Smooth muscle cell (in vitro differentiated cells): ENCODE measurements around the gene FFAR3. TPM values are rescaled to one million over a fixed set of nuclear protein-coding genes. Genes with fewer than 3 reads are reported as not detected.

ENCODE experiments used
- DNase-seq: peaks from one replicate; lab custom pipeline; 2025; ENCODE audit not compliant: unreplicated experiment; lab: John Stamatoyannopoulos, UW
- H2AFZ ChIP-seq: fragments of 200-600 bp; sonication (generic); 2 replicates; pipeline ENCODE4 v1.6.0; 2016; ENCODE audit warnings: antibody characterized with exemption, low read depth, mild to moderate bottlenecking
- H3F3A ChIP-seq: fragments of 200-600 bp; sonication (generic); 2 replicates; pipeline ENCODE4 v1.6.0; 2017; ENCODE audit warnings: antibody characterized with exemption, low read depth
- H3K27ac ChIP-seq: fragments of 200-600 bp; sonication (generic); 2 replicates; pipeline ENCODE4 v1.5.1; 2016; ENCODE audit warnings: low read depth, mild to moderate bottlenecking
- H3K27me3 ChIP-seq: fragments of 200-600 bp; sonication (generic); 2 replicates; pipeline ENCODE4 v1.6.1; 2016; ENCODE audit warnings: low read depth, mild to moderate bottlenecking
- H3K36me3 ChIP-seq: fragments of 200-600 bp; sonication (generic); 2 replicates; pipeline ENCODE4 v1.5.1; 2016; ENCODE audit warnings: low read depth
- H3K4me1 ChIP-seq: fragments of 200-600 bp; sonication (generic); 2 replicates; pipeline ENCODE4 v1.5.1; 2016; ENCODE audit warnings: low read depth
- H3K4me2 ChIP-seq: fragments of 200-600 bp; sonication (generic); 2 replicates; pipeline ENCODE4 v1.6.0; 2016; ENCODE audit warnings: mild to moderate bottlenecking
- H3K4me3 ChIP-seq: fragments of 200-600 bp; sonication (generic); 2 replicates; pipeline ENCODE4 v1.5.1; 2016; ENCODE audit warnings: mild to moderate bottlenecking
- H3K79me2 ChIP-seq: fragments of 200-600 bp; sonication (generic); 2 replicates; pipeline ENCODE4 v1.6.0; 2016; ENCODE audit warnings: low read depth, mild to moderate bottlenecking
- H3K9ac ChIP-seq: fragments of 200-600 bp; sonication (generic); 2 replicates; pipeline ENCODE4 v1.6.0; 2016; ENCODE audit warnings: low read depth
- H3K9me3 ChIP-seq: fragments of 200-600 bp; sonication (generic); replicated peaks from 2 replicates; pipeline ENCODE4 v1.5.1; 2016; ENCODE audit warnings: low read depth
- H4K20me1 ChIP-seq: fragments of 200-600 bp; sonication (generic); 2 replicates; pipeline ENCODE4 v1.6.0; 2016; ENCODE audit warnings: low read depth
- WGBS: methylation state at CpG from one replicate; pipeline ENCODE4 v1.1.7; 2016; ENCODE audit warnings: low lambda C conversion rate; 5-methylcytosine and 5-hydroxymethylcytosine counted together
- polyA plus RNA-seq: library from polyadenylated mRNA; unstranded; fragments of >200 nt; fragmentation: Nextera tagmentation; extraction: Ambion mirVana; gene quantifications from 2 replicates; pipeline ENCODE4 v1.2.1, GENCODE V29; 2016
- total RNA-seq: library from RNA; depleted of rRNA; stranded (reverse); fragments of >200 nt; gene quantifications from 2 replicates; pipeline ENCODE4 v1.2.3, GENCODE V29; 2014
- TF ChIP-seq, protein P1 (sequence below): fragments of 200-600 bp; sonication (generic); IDR thresholded peaks from 2 replicates; pipeline ENCODE4 v1.5.1; 2017; ENCODE audit warnings: borderline replicate concordance, mild to moderate bottlenecking, antibody characterized with exemption; ENCODE audit not compliant: insufficient read depth, poor library complexity, severe bottlenecking

Gene FFAR3
- total and polyA plus RNA-seq, 2 experiments from 2014 or later = not detected

- no peaks in the 10 kb centered on the region for H3K36me3 ChIP-seq
- H3K4me1 ChIP-seq = no peaks in the 10 kb centered on the region
- no peak overlapping the region for H3K4me3 ChIP-seq
- no peaks in the 10 kb centered on the region for H3F3A ChIP-seq
- no peaks in the 10 kb centered on the region for H4K20me1 ChIP-seq
- H3K79me2 ChIP-seq = no peaks in the 10 kb centered on the region
- no peak overlapping the region for H2AFZ ChIP-seq
- no peaks in the 10 kb centered on the region for H3K27me3 ChIP-seq
- H3K9me3 ChIP-seq = no peaks in the 10 kb centered on the region
- no peak for DNase-seq
- H3K4me2 ChIP-seq = no peak overlapping the region
- 93% methylated on average over 12 of the region's 12 CpGs for WGBS
- H3K27ac ChIP-seq = no peak overlapping the region
- no peak overlapping the region for H3K9ac ChIP-seq
- TF ChIP-seq, protein P1, sequence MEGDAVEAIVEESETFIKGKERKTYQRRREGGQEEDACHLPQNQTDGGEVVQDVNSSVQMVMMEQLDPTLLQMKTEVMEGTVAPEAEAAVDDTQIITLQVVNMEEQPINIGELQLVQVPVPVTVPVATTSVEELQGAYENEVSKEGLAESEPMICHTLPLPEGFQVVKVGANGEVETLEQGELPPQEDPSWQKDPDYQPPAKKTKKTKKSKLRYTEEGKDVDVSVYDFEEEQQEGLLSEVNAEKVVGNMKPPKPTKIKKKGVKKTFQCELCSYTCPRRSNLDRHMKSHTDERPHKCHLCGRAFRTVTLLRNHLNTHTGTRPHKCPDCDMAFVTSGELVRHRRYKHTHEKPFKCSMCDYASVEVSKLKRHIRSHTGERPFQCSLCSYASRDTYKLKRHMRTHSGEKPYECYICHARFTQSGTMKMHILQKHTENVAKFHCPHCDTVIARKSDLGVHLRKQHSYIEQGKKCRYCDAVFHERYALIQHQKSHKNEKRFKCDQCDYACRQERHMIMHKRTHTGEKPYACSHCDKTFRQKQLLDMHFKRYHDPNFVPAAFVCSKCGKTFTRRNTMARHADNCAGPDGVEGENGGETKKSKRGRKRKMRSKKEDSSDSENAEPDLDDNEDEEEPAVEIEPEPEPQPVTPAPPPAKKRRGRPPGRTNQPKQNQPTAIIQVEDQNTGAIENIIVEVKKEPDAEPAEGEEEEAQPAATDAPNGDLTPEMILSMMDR = no peak
These were observed 47.9 kb upstream of the FFAR3 start for GRCh38 chr19:35310331-35310730.

DNA sequence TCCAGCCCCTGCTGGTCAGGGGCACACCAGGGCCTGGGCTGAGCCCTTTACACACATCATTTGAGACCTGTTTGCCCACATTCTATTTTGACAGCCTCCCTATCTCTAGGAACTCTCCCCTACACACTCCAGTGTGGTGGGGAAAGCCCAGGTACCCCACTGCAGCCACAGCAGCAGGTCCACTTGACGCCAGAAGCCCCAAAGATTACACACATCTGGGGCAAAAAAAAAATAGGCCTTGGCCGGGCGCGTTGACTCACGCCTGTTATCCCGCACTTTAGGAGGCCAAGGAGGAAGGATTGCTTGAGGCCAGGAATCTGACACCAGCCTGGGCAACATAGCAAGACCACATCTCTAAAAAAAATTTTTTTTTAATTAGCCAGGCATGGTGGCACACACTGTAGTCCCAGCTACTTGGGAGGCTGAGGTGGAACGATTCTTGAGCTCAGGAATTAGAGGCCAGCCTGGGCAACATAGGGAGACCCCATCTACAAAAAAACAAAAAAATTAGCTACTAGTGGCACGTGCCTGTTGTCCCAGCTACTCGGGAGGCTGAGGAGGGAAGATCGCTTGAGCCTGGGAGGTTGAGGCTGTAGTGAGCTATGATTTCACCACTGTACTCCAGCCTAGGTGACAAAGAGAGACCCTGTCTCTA is 47.3 kb upstream of the FFAR3 start:
- Histone ChIP-seq H3K27me3 (no peaks in the 10 kb centered on the region), H3F3A (no peaks in the 10 kb centered on the region), H3K27ac (no peak overlapping the region), H3K4me1 (no peaks in the 10 kb centered on the region), H3K9ac (no peak overlapping the region), H2AFZ (no peak overlapping the region), H3K4me2 (no peak overlapping the region), H3K36me3 (no peaks in the 10 kb centered on the region), H3K4me3 (no peak overlapping the region), H4K20me1 (no peaks in the 10 kb centered on the region), H3K9me3 (no peaks in the 10 kb centered on the region), H3K79me2 (no peaks in the 10 kb centered on the region)
- 94% methylated on average over 10 of the region's 10 CpGs for WGBS
- TF ChIP-seq, protein P1 = no peak
- DNase-seq = no peak

GRCh38 chr19:35311901-35312665 is 46.2 kb upstream of the FFAR3 start:
- H3K36me3 ChIP-seq = no peaks in the 10 kb centered on the region
- H3K4me3 ChIP-seq = no peak overlapping the region
- no peak overlapping the region for H3K27ac ChIP-seq
- WGBS = 83% methylated on average over 17 of the region's 21 CpGs
- H3K27me3 ChIP-seq = no peaks in the 10 kb centered on the region
- no peaks in the 10 kb centered on the region for H3K9me3 ChIP-seq
- TF ChIP-seq, protein P1 = no peak
- H3K4me2 ChIP-seq = no peak overlapping the region
- no peak for DNase-seq
- no peaks in the 10 kb centered on the region for H3F3A ChIP-seq
- H3K4me1 ChIP-seq = no peaks in the 10 kb centered on the region
- H4K20me1 ChIP-seq = no peaks in the 10 kb centered on the region
- H2AFZ ChIP-seq = no peak overlapping the region
- no peak overlapping the region for H3K9ac ChIP-seq
- H3K79me2 ChIP-seq = no peaks in the 10 kb centered on the region
